Measurements from ENCODE around the gene SLFN14.

DNA sequence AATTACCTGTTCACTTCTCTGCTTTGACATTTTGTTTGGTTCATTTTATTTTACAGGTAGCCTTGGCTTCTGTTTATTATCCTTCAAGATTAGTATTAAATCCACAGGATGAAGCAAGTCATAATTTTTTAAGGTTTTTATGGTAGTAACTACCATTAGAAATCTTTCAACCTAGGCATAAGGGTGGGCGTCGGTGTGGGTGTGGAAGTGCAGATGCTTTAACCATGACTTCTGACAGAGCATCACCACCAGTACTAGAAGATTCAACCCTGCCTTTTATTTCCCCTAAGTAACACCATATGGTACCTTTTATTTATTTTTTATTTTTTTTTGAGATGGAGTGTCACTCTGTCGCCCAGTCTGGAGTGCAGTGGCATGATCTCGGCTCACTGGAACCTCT lies 49.2 kb upstream of the SLFN14 start:
- TF ChIP-seq EZH2 (IDR thresholded peaks at IDR 0.05; ENCODE audit: borderline replicate concordance, low read length) = no peak
- TF ChIP-seq, protein P1, sequence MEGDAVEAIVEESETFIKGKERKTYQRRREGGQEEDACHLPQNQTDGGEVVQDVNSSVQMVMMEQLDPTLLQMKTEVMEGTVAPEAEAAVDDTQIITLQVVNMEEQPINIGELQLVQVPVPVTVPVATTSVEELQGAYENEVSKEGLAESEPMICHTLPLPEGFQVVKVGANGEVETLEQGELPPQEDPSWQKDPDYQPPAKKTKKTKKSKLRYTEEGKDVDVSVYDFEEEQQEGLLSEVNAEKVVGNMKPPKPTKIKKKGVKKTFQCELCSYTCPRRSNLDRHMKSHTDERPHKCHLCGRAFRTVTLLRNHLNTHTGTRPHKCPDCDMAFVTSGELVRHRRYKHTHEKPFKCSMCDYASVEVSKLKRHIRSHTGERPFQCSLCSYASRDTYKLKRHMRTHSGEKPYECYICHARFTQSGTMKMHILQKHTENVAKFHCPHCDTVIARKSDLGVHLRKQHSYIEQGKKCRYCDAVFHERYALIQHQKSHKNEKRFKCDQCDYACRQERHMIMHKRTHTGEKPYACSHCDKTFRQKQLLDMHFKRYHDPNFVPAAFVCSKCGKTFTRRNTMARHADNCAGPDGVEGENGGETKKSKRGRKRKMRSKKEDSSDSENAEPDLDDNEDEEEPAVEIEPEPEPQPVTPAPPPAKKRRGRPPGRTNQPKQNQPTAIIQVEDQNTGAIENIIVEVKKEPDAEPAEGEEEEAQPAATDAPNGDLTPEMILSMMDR (IDR thresholded peaks at IDR 0.05; ENCODE audit: low read length) = no peak

Data from OCI-LY1 (cell line).